ENCODE measurements around the gene ZGPAT. TPM values are rescaled to one million over a fixed set of nuclear protein-coding genes. Genes with fewer than 3 reads are reported as not detected.
"Not testable (repeated sequence)": the region's sequence is repeated elsewhere in the genome, so short reads cannot be mapped to it uniquely, and the experiment has no call there.

Gene ZGPAT
- total RNA-seq, 4 donors from 2014 or later = 22.5 to 38.9 (median 28.6) TPM

DNA sequence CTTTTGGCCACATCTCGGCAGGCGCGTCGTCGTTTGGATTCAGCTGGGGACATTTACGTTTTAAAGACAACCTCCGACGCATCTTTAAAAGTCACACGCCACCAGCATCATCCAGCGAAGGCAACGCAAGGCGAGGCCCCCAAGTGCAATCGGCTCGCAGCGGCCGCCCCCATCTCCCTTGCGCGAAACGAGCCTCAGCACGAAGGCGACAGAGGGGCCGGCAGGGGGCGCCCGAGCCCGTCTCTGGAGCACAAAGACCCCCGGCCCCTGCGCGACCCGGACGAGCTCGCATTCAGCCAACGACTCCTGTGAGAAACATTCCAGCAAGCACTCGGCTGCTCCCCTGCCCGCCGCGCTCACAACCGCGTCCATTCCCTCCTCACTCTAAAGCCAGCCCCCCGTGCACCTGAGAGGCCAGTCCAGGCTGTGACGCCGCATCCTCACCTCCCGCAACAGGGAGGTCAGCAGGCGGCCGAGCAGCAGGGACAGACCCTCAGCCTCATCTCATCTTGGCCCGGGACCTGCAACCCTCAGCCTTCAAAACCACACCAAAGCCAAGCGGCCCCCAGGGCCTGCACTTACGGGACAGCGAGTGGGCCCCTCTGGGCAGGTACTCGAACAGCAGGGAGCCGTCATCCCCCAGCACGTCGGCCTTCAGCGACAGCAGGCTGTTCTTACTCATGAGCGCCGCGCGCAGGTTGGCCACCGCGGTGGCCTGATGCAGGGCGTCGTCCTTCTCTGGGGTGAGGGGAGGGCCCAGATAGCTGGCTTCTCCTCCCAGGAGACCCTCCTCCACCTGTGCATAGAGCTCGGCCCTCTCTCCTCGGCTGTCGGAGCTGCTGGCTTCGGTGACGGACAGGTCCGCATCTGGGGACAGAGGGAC is 67.5 kb downstream of the ZGPAT start:
- H3K27me3 ChIP-seq = peaks cover 0 to 18% (median 0%) of the 10 kb centered on the region in 4 donors
- H3K4me1 ChIP-seq = peaks cover 10 to 21% (median 15%) of the 10 kb centered on the region in 4 donors
- peaks cover 0 to 39% (median 13%) of the 10 kb centered on the region in 4 donors for H3K36me3 ChIP-seq
- intact Hi-C loops (cut with DNase I) = no loop called here
- TF ChIP-seq POLR2AphosphoS5 (IDR thresholded peaks at IDR 0.05) = no peak
- TF ChIP-seq, protein P1, sequence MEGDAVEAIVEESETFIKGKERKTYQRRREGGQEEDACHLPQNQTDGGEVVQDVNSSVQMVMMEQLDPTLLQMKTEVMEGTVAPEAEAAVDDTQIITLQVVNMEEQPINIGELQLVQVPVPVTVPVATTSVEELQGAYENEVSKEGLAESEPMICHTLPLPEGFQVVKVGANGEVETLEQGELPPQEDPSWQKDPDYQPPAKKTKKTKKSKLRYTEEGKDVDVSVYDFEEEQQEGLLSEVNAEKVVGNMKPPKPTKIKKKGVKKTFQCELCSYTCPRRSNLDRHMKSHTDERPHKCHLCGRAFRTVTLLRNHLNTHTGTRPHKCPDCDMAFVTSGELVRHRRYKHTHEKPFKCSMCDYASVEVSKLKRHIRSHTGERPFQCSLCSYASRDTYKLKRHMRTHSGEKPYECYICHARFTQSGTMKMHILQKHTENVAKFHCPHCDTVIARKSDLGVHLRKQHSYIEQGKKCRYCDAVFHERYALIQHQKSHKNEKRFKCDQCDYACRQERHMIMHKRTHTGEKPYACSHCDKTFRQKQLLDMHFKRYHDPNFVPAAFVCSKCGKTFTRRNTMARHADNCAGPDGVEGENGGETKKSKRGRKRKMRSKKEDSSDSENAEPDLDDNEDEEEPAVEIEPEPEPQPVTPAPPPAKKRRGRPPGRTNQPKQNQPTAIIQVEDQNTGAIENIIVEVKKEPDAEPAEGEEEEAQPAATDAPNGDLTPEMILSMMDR (IDR thresholded peaks at IDR 0.05) = peak; percentile 49 to 70 (median 63)
- TF ChIP-seq POLR2A (IDR thresholded peaks at IDR 0.05; ENCODE audit: low read depth) = no peak
- WGBS = 38% methylated on average over 52 of the region's 67 CpGs
- no peaks in the 10 kb centered on the region for H3K9me3 ChIP-seq
- H3K4me3 ChIP-seq = peak overlapping the region; percentile 20 to 42 (median 25)
- no peak for DNase-seq (ENCODE audit: extremely low spot score)
- no peak overlapping the region for H3K27ac ChIP-seq (replicated peaks in 1 of 4)

DNA sequence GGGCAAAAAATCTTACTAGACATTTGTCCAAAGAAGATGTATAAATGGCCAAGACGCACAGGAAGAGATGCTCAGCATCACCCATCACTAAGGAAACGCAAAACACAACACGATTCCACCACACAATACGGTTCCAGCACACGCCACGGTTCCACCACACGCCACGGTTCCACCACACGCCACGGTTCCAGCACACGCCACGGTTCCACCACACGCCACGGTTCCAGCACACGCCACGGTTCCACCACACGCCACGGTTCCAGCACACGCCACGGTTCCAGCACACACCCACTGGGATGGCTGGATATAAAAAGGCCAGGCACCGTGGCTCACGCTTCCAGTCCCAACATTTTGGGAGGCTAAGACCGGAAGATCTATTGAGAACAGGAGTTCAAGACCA is 69.0 kb downstream of the ZGPAT start:
- peaks cover 10 to 21% (median 15%) of the 10 kb centered on the region in 4 donors for H3K4me1 ChIP-seq
- intact Hi-C loops (cut with DNase I); H3K4me3 ChIP-seq; DNase-seq (ENCODE audit: extremely low spot score); H3K9me3 ChIP-seq; H3K27ac ChIP-seq (replicated peaks in 1 of 4): not testable (repeated sequence)
- WGBS = 89% methylated on average over 23 of the region's 23 CpGs
- peaks cover 0 to 18% (median 0%) of the 10 kb centered on the region in 4 donors for H3K27me3 ChIP-seq
- peaks cover 0 to 25% (median 3%) of the 10 kb centered on the region in 4 donors for H3K36me3 ChIP-seq

DNA sequence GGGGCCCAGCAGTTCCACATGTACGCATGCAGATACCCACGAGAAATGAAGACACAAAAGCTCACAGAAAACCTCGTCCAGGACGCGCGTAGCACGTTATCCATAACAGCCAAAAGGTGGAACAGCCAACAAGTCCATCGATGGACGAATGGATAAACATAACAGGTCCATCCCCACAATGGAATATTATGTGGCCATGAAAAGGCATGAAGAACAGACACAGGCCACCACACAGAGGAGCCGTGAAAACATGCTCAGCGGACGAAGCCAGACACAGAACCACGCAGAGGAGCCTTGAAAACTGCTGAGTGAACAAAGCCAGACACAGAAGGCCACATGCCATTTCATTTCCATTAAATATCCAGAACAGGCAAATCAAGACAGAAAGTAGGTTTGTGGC is 69.8 kb downstream of the ZGPAT start:
- Histone ChIP-seq H3K9me3 (no peaks in the 10 kb centered on the region), H3K27ac (replicated peaks in 1 of 4) (no peak overlapping the region), H3K27me3 (peaks cover 0 to 18% (median 0%) of the 10 kb centered on the region in 4 donors), H3K36me3 (peaks cover 0 to 25% (median 4%) of the 10 kb centered on the region in 4 donors), H3K4me3 (no peak overlapping the region), H3K4me1 (peaks cover 8 to 16% (median 15%) of the 10 kb centered on the region in 4 donors)
- WGBS = 90% methylated on average over 13 of the region's 13 CpGs
- no peak for DNase-seq (ENCODE audit: extremely low spot score)
- TF ChIP-seq EP300 (IDR thresholded peaks at IDR 0.05) = no peak
- no peak for TF ChIP-seq POLR2AphosphoS5 (IDR thresholded peaks at IDR 0.05)
- TF ChIP-seq POLR2A (IDR thresholded peaks at IDR 0.05; ENCODE audit: low read depth) = no peak
- TF ChIP-seq, protein P1 (IDR thresholded peaks at IDR 0.05) = no peak
- intact Hi-C loops (cut with DNase I) = no loop called here

DNA sequence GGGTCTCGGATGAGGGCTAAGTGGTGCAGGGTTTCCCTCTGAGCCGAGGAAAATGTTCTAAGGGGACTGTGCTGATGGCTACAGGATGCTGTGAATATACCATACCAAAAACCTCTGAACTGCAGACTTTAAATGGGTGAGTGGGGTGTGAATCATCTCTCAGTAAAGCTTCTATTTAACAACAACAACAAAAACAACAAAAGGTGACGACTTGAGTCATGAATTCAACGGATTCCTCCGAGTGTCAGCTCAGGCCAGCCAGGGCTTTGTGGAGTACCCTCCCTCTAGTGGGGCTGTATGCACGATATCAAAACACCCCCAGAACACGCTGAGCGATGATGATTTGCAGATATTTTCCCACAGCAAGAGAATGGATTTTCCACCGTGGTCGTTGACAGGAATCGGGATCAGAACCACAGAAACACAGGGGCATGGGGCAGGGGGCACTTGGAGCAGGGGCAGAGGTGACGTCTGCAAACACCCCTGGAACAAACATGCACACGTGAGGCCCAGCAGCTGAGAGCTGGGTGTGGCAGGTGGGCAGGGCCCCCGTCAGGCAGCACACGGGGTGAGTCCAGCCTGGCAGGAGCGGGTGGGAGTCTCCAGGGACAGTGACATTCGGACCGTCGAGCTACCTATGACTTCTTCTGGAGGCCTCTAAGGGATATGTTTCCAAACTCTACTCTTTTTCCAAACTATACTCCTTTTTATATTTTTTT is 70.4 kb downstream of the ZGPAT start:
- Histone ChIP-seq H3K4me1 (peaks cover 2 to 16% (median 12%) of the 10 kb centered on the region in 4 donors), H3K27me3 (peaks cover 0 to 18% (median 0%) of the 10 kb centered on the region in 4 donors), H3K36me3 (peaks cover 0 to 25% (median 4%) of the 10 kb centered on the region in 4 donors), H3K27ac (replicated peaks in 1 of 4) (no peak overlapping the region), H3K4me3 (no peak overlapping the region), H3K9me3 (no peaks in the 10 kb centered on the region)
- intact Hi-C loops (cut with DNase I) = no loop called here
- no peak for DNase-seq (ENCODE audit: extremely low spot score)
- 77% methylated on average over 16 of the region's 19 CpGs for WGBS
- no peak for TF ChIP-seq EP300 (IDR thresholded peaks at IDR 0.05)
- TF ChIP-seq POLR2AphosphoS5 (IDR thresholded peaks at IDR 0.05) = no peak
- TF ChIP-seq, protein P1 (IDR thresholded peaks at IDR 0.05) = no peak
- no peak for TF ChIP-seq POLR2A (IDR thresholded peaks at IDR 0.05; ENCODE audit: low read depth)

DNA sequence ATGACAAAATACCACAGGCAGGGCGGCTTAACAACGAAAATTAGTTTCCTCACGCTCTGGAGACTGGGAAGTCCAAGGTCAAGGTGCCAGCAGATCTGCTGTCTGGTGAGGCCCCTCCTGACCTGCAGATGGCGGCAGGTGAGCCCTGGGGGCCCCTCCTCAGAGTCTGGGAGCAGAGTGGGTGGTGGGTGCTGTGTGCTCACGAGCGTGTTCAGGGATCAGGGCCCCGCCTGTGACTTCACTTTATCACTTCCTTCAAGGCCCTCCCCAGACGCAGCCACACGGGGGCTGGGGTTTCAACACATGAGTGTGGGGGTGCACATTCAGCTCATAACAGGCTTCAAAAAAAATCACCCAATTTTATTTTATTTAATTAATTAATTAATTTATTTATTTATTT is 71.0 kb downstream of the ZGPAT start:
- no peak overlapping the region for H3K4me3 ChIP-seq
- no peak overlapping the region for H3K27ac ChIP-seq (replicated peaks in 1 of 4)
- peaks cover 0 to 30% (median 4%) of the 10 kb centered on the region in 4 donors for H3K36me3 ChIP-seq
- TF ChIP-seq, protein P1 (IDR thresholded peaks at IDR 0.05) = no peak
- TF ChIP-seq POLR2A (IDR thresholded peaks at IDR 0.05; ENCODE audit: low read depth) = no peak
- TF ChIP-seq POLR2AphosphoS5 (IDR thresholded peaks at IDR 0.05) = no peak
- TF ChIP-seq EP300 (IDR thresholded peaks at IDR 0.05) = no peak
- H3K9me3 ChIP-seq = no peaks in the 10 kb centered on the region
- DNase-seq (ENCODE audit: extremely low spot score) = no peak
- 87% methylated on average over 9 of the region's 9 CpGs for WGBS
- H3K27me3 ChIP-seq = peaks cover 0 to 12% (median 0%) of the 10 kb centered on the region in 4 donors
- peaks cover 0 to 16% (median 12%) of the 10 kb centered on the region in 4 donors for H3K4me1 ChIP-seq
- intact Hi-C loops (cut with DNase I) = no loop called here
